Kasumi-1 (cell line): Measurements from ENCODE around the gene CCNE1.
A peak's percentile ranks its signal among the peaks of the same experiment; 100 is the strongest.

Source experiments
- DNase-seq, 2 experiments: peaks; one replicate each; lab custom pipeline; 2025; lab: John Stamatoyannopoulos, UW

Gene CCNE1

GRCh38 chr19:29844891-29845573, 33.2 kb downstream of the CCNE1 start:
- peak; percentile 87 to 97 for DNase-seq

DNA sequence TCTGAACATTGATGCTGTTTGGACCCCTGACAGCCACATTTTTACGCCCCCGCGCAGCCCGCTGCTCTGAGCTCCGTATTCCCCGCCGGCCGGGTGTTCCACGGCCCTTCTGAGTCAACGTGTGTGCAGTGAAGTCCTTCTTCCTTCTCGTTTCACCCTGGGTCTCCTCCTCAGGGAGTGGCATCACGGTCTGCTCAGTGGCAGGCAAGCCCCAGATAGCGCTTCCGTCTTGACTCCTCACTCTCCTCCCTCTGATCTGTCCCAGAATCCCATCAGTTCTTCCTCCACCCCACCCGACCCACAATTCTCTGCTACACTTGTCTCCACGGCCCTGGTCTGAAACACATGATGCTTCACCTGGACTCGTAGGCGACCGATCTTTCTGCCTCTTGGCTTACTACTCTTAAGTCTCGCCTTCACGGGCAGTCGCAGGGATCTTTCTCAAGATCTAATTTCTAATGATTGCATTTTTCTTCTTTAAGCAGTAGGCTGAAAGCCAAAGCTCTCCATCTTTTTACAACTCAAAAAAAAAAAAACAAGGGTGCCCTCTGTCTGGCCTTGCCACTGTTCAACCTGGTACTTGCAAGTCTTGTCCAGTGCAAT, 33.9 kb downstream of the CCNE1 start:
- DNase-seq: peak in 1 of 2 experiments; percentile 24

DNA sequence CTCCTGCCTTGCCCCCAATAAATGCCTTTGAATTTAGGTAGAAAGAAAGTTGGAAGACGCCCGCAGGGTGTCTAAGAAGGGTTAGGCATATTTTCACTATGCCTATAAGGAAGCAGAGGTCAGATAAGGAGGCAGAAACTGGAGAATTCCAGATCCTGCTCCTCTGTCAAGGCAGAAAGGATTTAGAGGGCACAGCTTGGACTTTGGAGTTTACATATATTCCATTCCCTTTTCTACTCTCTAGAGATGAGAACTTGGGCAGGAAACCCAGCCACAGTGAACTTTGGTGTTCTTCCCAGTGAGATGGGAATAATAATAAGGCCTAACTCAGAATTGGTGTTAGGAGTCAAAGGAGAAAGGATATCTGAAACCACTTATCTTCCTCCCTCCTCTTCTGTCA, 37.4 kb downstream of the CCNE1 start:
- no peak for DNase-seq

DNA sequence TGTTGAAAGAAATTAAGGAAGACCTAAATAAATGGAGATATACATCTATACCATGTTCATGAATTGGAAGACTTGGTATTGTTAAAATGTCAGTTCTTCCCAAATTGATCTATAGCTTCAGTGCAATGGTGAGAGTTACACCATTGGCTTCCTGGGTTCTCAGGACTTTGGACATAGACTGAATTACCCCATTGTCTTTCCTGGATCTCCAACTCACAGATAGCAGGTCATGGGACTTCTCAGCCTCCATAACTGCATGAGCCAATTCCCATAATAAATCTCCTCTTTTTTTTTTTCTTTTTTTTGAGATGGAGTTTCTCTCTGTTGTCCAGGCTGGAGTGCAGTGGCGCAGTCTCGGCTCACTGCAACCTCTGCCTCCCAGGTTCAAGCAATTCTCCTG, 38.7 kb downstream of the CCNE1 start:
- no peak for DNase-seq

DNA sequence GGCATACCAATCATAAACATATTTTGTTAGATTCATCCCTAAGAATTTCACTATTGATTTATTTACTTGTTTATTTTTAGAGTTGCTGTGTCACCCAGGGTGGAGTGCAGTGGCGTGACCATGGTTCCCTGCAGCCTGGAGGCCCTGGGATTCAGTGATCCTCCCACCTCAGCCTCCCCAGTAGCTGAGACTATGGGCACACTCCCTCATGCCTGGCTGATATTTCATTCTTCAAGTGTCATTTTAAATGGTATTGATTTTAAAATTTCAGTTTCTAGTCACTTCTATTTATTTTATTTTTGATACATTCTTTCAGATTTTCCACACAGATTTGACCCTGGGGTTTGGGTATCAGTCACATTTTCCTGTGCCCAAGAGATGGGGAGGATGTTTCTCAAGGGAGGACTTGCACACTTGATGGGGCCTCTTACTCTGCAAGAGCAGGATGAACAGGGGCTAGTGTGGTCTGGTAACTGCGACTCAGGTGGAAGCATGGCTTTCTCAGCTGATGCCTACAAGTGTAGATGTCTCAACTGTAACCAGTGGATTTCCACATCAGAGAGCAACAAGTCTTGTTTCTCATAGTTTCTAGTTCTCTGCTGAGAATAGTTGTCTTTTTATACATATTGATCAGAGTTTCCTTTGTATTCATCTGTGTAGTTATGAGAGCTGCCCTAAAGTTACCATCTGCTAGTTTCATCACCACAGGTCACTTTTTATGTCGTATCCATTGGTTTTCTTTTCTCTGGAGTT, 40.2 kb downstream of the CCNE1 start:
- no peak for DNase-seq

GRCh38 chr19:29854033-29854432, 42.2 kb downstream of the CCNE1 start:
- DNase-seq: no peak

GRCh38 chr19:29855087-29855486, 43.3 kb downstream of the CCNE1 start:
- DNase-seq: no peak

GRCh38 chr19:29855741-29856500, 44.1 kb downstream of the CCNE1 start:
- no peak for DNase-seq

GRCh38 chr19:29858000-29858596, 46.3 kb downstream of the CCNE1 start:
- DNase-seq: peak; percentile 10 to 11

DNA sequence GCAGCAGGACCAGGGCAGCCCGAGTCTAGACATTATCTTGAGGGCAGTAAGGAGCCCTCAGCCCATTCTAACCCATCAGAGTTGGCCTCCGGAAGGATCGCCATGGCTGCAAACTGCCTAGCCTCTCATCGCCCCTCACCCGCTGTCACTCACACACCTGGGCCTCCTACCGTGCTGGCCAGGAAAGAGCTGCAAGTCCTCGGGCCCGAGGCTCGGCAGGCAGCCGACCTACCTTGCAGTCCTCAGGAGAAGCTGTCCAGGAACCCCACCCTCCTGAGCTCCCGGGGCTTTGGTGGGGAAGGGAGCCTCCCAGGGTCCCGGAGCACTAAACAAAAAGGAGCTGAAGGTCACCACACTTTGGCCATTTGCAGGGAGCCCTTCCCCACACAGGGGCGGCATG, 46.8 kb downstream of the CCNE1 start:
- no peak for DNase-seq

- DNase-seq: no peak
These were observed 48.7 kb downstream of the CCNE1 start for GRCh38 chr19:29860492-29860891.

GRCh38 chr19:29861574-29861973, 49.8 kb downstream of the CCNE1 start:
- no peak for DNase-seq

GRCh38 chr19:29866011-29866410, 54.2 kb downstream of the CCNE1 start:
- DNase-seq: no peak

GRCh38 chr19:29867984-29868383, 56.2 kb downstream of the CCNE1 start:
- no peak for DNase-seq

GRCh38 chr19:29871143-29871542, 59.4 kb downstream of the CCNE1 start:
- DNase-seq: no peak

DNA sequence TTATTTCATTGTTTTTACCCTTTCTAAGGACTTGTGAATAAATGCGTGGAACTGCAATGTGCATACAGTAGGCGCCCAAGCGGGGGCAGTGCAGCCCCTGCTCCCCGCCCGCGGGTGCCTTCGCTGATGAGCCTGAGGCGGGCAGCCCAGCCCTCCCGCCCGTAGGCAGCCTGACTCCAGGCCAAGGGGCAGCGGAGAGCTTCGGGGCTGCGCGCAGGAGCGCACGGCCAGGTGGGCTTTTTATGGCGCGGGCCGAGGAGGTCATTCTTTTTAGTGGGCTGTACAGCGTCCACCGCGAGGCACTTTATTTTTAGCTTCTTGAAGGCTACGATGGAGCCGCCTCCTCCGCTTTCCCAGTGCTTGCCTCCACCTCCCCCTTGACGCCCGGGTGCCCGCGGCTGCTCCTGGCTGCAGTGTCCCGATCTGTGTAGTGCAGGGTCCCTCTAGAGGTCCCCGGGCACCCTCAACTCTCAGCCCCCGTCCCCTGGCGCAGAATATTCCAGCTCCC, 60.5 kb downstream of the CCNE1 start:
- DNase-seq: no peak

DNA sequence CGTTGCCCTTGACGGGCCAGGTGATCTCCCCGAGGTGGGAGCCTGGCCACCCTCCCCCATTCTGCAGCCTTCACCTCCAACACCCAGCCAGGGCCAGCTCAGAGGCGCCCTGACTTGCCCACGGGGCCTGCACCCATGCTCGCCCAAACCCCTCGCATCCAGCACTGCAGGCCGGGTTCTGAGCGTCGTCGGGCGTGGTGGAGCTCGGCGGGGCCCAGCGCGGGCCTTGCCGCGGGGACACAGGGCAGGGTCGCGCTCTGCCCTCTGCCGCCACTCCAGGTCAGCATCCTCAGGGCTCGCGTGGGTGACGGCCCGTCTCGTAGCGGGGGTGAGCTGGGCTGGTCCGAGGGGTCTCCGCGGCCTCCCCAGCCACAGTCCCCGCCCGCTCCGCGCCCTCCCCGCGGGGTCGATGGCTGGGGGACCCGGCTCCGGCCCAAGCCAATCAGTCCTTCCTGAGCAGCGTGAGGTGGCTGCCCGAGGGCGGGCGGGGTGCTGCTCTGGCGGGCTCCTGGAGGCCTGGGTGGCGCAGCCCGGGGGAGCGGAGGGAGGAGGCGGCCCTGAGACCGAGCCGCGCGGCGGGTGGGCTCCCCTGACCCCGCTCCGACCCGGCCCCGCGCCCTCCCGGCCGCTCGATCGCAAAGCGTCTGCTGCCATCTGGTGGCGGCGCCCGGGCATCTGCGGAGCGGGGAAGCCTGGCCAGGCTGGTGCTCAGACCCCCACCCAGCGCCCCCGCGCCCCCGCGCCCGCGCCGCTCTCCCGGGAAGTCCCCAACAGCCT, 61.4 kb downstream of the CCNE1 start:
- peak; percentile 11 to 48 for DNase-seq
